GM06990 (cell line): ENCODE results near the gene BEND3.

ENCODE experiments used
- DNase-seq: peaks from one replicate; pipeline ENCODE4 v3.0.0-alpha.2; 2011; ENCODE audit not compliant: insufficient read length; ENCODE audit errors: extremely low read depth
- H3K27me3 ChIP-seq: replicated peaks from 2 replicates; pipeline ENCODE4 v1.6.0; 2011; ENCODE audit warnings: low read length; ENCODE audit not compliant: control insufficient read depth, insufficient read depth
- H3K36me3 ChIP-seq: 2 replicates; pipeline ENCODE4 v1.5.1; 2011; ENCODE audit warnings: low read length; ENCODE audit not compliant: control insufficient read depth, insufficient read depth
- H3K4me3 ChIP-seq: replicated peaks from 2 replicates; pipeline ENCODE4 v1.5.1; 2011; ENCODE audit warnings: low read depth, mild to moderate bottlenecking, control low read depth, low read length
- CTCF ChIP-seq: IDR thresholded peaks from 2 replicates; pipeline ENCODE4 v1.5.1; 2011; ENCODE audit warnings: low read length, control low read depth, mild to moderate bottlenecking, inconsistent platforms; ENCODE audit not compliant: insufficient read depth, poor library complexity, severe bottlenecking

BEND3 gene

GRCh38 chr6:107124934-107125348 is 9.6 kb upstream of the BEND3 start:
- Histone ChIP-seq H3K4me3 (no peak overlapping the region), H3K27me3 (no peaks in the 10 kb centered on the region), H3K36me3 (no peaks in the 10 kb centered on the region)
- TF ChIP-seq CTCF: no peak
- peak; percentile 26 for DNase-seq

DNA sequence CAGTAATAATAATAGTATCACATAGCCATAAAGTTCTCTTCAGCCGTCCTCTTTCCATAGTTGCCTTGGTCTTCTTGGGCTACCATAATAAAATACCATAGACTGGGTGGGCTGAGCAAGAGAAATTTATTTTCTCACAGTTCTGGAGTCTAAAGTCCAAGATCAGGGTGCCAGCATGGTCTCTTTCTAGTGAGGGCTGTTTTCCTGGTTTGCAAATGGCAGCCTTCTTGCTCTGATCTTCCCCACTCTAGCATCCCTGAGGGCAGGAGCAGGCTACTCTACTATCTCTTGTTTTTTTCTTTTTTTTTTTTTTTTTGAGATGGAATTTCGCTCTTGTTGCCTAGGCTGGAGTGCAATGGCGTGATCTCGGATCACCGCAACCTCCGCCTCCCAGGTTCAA is 8.2 kb upstream of the BEND3 start:
- Histone ChIP-seq H3K27me3 (no peaks in the 10 kb centered on the region), H3K4me3 (no peak overlapping the region), H3K36me3 (no peaks in the 10 kb centered on the region)
- no peak for TF ChIP-seq CTCF
- DNase-seq: no peak

GRCh38 chr6:107122748-107123147 is 7.4 kb upstream of the BEND3 start:
- DNase-seq: no peak
- no peaks in the 10 kb centered on the region for H3K36me3 ChIP-seq
- H3K27me3 ChIP-seq: no peaks in the 10 kb centered on the region
- H3K4me3 ChIP-seq: no peak overlapping the region
- no peak for TF ChIP-seq CTCF

DNA sequence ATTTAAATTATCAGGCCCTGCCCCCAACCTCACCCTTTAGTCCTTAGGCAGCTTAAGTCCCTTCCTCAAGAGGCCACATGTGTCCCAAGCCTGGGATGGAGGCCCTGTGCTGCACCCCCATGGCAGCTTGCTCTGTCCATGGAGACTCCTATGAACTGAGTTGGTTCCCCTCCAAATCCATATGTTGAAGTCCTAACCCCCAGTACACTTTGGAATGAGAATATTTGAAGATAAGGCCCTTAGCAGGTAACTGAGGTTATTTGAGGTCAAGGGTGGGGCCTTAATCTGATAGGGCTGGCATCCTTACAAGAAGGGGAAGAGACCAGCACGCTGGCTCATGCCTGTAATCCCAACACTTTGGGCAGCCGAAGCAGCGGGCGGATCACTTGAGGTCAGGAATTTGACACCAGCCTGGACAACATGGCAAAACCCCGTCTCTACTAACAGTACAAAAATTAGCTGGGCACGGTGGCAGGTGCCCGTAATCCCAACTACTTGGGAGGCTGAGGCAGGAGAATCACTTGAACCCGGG is 6.7 kb upstream of the BEND3 start:
- no peak overlapping the region for H3K4me3 ChIP-seq
- TF ChIP-seq CTCF: no peak

DNA sequence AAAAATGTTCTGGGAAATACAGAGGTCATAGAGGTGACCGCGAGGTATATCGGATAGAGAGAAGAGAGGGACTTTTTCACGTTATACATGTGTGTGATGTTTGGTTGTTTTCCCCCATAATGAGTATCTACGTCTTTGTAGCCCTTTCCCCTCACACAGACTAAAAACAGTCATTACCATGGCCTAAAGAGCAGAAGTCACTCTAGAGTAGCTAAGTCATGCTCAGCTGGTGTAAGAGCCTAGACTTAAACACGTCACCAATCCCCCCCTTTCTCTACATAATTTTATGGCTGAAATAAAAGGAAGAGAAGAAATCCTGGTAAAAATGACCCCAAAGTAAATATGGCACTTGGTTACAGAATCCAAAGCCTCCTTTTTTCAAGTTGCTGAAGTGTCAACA is 6.0 kb upstream of the BEND3 start:
- no peak for DNase-seq
- Histone ChIP-seq H3K4me3 (no peak overlapping the region), H3K27me3 (no peaks in the 10 kb centered on the region), H3K36me3 (no peaks in the 10 kb centered on the region)
- no peak for TF ChIP-seq CTCF

More for the DNA sequence above, 6.7 kb upstream of the BEND3 start:
- no peak for DNase-seq
- H3K36me3 ChIP-seq: no peaks in the 10 kb centered on the region
- no peaks in the 10 kb centered on the region for H3K27me3 ChIP-seq

- no peak for DNase-seq
- no peaks in the 10 kb centered on the region for H3K27me3 ChIP-seq
- no peak for TF ChIP-seq CTCF
- no peaks in the 10 kb centered on the region for H3K36me3 ChIP-seq
- no peak overlapping the region for H3K4me3 ChIP-seq
Measured at GRCh38 chr6:107120404-107120803, 5.1 kb upstream of the BEND3 start.
